Measurements from ENCODE around the gene DNAI2. TPM values are rescaled to one million over a fixed set of nuclear protein-coding genes. Genes with fewer than 3 reads are reported as not detected.

Gene DNAI2
- total RNA-seq, 1 donor from 2014 or later, result not detected

GRCh38 chr17:74337834-74338500 lies 63.9 kb downstream of the DNAI2 start:
- no peak for DNase-seq (ENCODE audit: low read depth, low spot score)

- DNase-seq (ENCODE audit: low read depth, low spot score), result no peak
Measured at GRCh38 chr17:74339537-74340195, 65.6 kb downstream of the DNAI2 start.

GRCh38 chr17:74340470-74341023 lies 66.5 kb downstream of the DNAI2 start:
- DNase-seq (ENCODE audit: low read depth, low spot score), result no peak

GRCh38 chr17:74342224-74342623 lies 68.2 kb downstream of the DNAI2 start:
- DNase-seq (ENCODE audit: low read depth, low spot score), result no peak

- DNase-seq (ENCODE audit: low read depth, low spot score), result no peak
Measured at GRCh38 chr17:74343121-74343520, 69.1 kb downstream of the DNAI2 start.

GRCh38 chr17:74343526-74344284 lies 69.7 kb downstream of the DNAI2 start:
- DNase-seq (ENCODE audit: low read depth, low spot score), result no peak

- no peak for DNase-seq (ENCODE audit: low read depth, low spot score)
Measured at GRCh38 chr17:74344658-74345057, 70.6 kb downstream of the DNAI2 start.

GRCh38 chr17:74345433-74346241 lies 71.6 kb downstream of the DNAI2 start:
- peak; percentile 41 for DNase-seq (ENCODE audit: low read depth, low spot score)

- no peak for DNase-seq (ENCODE audit: low read depth, low spot score)
Measured at GRCh38 chr17:74347646-74348045, 73.6 kb downstream of the DNAI2 start.

- no peak for DNase-seq (ENCODE audit: low read depth, low spot score)
Measured at GRCh38 chr17:74349120-74349519, 75.1 kb downstream of the DNAI2 start.

GRCh38 chr17:74350486-74350885 lies 76.5 kb downstream of the DNAI2 start:
- DNase-seq (ENCODE audit: low read depth, low spot score), result no peak

- no peak for DNase-seq (ENCODE audit: low read depth, low spot score)
Measured at GRCh38 chr17:74351552-74352210, 77.6 kb downstream of the DNAI2 start.

- no peak for DNase-seq (ENCODE audit: low read depth, low spot score)
Measured at GRCh38 chr17:74353446-74354060, 79.5 kb downstream of the DNAI2 start.

GRCh38 chr17:74354123-74354522 lies 80.1 kb downstream of the DNAI2 start:
- no peak for DNase-seq (ENCODE audit: low read depth, low spot score)

GRCh38 chr17:74354561-74354960 lies 80.5 kb downstream of the DNAI2 start:
- DNase-seq (ENCODE audit: low read depth, low spot score), result no peak

- no peak for DNase-seq (ENCODE audit: low read depth, low spot score)
Measured at GRCh38 chr17:74355065-74355464, 81.0 kb downstream of the DNAI2 start.

GRCh38 chr17:74356646-74357465 lies 82.8 kb downstream of the DNAI2 start:
- DNase-seq (ENCODE audit: low read depth, low spot score), result no peak

- DNase-seq (ENCODE audit: low read depth, low spot score), result no peak
Measured at GRCh38 chr17:74357466-74357809, 83.4 kb downstream of the DNAI2 start.

GRCh38 chr17:74358697-74359096 lies 84.7 kb downstream of the DNAI2 start:
- no peak for DNase-seq (ENCODE audit: low read depth, low spot score)

GRCh38 chr17:74359916-74360315 lies 85.9 kb downstream of the DNAI2 start:
- DNase-seq (ENCODE audit: low read depth, low spot score), result no peak

Data from pulmonary artery endothelial cell (primary cell).